ENCODE results near the gene PLCXD1.
"Not testable (repeated sequence)": the region's sequence is repeated elsewhere in the genome, so short reads cannot be mapped to it uniquely, and the experiment has no call there.

The PLCXD1 gene

DNA sequence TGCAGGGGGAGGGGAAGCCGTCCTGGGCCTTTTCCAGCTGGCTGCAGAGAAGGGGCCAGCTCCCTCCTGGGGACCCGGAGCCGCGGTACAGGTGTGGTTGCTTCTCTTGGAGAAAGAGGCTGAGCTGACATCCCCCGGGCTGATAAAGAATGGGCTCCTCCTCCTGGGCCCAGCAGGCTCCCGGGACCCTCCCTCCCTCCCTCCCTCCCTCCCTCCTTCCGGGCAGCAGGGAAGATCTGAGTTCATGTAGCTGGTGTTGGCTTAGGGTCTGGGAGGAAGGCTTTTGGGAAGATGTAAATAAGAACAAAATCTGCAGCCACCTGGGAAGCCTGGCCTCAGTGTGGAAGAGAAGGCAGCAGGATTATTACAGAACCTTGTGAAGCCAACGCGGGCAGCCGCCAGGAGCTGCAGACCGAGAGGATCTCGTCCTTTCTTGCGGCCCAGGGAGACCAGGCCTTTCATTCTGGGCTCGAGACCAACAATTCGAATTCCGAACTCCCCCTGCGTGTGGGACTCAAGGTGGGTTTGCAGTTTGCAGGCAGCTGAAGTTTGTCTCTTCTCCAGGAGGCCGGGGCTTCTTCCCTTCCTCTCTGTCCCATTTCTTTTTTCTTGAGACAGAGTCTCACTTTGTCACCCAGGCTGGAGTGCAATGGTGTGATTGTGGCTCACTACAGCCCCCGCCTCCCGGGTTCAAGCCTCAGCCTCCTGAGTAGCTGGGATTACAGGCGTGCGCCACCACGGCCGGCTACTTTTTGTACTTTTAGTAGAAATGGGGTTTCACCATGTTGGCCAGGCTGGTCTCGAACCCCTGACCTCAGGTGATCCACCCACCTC is at the start of gene PLCXD1:
TSS of gene PLCXD1 (plus strand) at position 216 of the 834 bp plus-strand sequence. CDS start 2,807 bp downstream, outside the sequence.
- DNase-seq (ENCODE audit: low spot score), result peak; percentile 38

GRCh38 chrX:231637-232277 is 49.4 kb upstream of the PLCXD1 start:
- DNase-seq (ENCODE audit: low spot score), result not testable (repeated sequence)

GRCh38 chrX:232278-232655 is 48.9 kb upstream of the PLCXD1 start:
- DNase-seq (ENCODE audit: low spot score), result not testable (repeated sequence)

DNA sequence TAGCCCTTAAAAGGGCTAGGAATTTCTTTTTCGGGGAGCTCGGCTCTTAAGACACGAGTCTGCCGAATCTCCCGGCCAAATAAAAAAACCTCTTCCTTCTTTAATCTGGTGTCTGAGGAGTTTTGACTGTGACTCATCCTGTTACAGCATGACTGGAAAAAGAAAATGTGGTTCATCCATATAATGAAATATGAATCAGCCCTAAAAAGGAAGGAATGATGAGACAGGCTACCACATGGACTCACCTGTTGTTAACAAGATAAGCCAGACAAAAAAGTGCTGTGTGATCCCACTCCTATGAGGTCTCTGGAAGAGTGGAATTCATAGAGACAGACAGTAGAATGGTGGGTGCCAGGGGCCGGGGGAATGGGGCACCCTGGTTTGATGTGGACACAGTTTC is 45.0 kb upstream of the PLCXD1 start:
- not testable (repeated sequence) for DNase-seq (ENCODE audit: low spot score)

GRCh38 chrX:250965-251364 is 30.2 kb upstream of the PLCXD1 start:
- no peak for DNase-seq (ENCODE audit: low spot score)

DNA sequence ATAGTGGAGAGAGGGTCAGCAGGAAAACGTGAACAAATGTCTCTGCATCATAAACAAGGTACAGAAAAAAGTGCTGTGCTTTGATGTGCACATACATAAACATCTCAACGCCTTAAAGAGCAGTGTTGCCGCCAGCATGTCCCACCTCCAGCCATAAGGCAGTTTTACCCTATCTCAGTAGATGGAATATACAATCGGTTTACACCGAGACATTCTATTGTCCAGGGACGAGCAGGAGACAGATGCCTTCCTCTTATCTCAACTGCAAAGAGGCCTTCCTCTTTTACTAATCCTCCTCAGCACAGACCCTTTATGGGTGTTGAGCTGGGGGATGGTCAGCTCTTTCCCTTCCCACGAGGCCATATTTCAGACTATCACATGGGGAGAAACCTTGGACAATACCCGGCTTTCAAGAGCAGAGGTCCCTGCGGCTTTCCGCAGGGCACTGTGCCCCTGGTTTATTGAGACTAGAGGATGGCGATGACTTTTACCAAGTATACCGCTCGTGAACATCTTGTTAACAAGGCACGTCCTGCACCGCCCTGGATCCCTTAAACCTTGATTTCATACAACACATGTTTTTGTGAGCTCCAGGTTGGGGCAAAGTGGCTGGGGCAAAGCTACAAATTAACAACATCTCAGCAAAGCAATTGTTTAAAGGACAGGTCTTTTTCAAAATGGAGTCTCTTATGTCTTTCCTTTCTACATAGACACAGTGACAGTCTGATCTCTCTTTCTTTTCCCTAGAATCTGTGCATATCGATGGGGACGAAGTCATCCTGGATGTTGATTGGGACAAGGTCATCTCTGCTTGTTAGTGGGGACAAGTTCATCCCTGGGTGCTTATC is 29.6 kb upstream of the PLCXD1 start:
- DNase-seq (ENCODE audit: low spot score), result not testable (repeated sequence)

DNA sequence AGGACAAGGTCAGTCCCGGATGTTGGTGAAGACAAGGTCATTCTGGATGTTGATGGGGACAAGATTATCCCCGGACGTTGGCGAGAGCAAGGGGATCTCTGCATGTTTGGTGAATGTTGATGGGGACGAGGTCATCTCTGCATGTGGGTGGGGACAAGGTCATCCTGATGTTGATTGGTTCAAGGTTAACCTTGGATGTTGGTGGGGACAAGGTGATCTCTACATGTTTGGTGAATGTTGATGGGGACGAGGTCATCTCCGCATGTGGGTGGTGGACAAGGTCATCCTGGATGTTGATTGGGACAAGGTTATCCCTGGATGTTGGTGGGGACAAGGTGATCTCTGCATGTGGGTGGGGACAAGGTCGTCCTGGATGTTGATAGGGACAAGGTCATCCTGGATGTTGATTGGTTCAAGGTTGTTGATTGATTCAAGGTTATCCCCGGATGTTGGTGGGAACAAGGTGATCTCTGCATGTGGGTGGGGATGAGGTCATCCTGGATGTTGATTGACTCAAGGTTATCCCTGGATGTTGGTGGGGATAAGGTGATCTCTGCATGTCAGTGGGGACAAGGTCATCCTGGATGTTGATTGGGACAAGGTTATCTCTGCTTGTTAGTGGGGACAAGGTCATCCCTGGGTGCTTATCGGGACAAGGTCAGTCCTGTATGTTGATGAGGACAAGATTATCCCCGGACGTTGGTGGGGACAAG is 28.8 kb upstream of the PLCXD1 start:
- peak; percentile 1 for DNase-seq (ENCODE audit: low spot score)

GRCh38 chrX:252957-253291 is 28.3 kb upstream of the PLCXD1 start:
- no peak for DNase-seq (ENCODE audit: low spot score)

DNA sequence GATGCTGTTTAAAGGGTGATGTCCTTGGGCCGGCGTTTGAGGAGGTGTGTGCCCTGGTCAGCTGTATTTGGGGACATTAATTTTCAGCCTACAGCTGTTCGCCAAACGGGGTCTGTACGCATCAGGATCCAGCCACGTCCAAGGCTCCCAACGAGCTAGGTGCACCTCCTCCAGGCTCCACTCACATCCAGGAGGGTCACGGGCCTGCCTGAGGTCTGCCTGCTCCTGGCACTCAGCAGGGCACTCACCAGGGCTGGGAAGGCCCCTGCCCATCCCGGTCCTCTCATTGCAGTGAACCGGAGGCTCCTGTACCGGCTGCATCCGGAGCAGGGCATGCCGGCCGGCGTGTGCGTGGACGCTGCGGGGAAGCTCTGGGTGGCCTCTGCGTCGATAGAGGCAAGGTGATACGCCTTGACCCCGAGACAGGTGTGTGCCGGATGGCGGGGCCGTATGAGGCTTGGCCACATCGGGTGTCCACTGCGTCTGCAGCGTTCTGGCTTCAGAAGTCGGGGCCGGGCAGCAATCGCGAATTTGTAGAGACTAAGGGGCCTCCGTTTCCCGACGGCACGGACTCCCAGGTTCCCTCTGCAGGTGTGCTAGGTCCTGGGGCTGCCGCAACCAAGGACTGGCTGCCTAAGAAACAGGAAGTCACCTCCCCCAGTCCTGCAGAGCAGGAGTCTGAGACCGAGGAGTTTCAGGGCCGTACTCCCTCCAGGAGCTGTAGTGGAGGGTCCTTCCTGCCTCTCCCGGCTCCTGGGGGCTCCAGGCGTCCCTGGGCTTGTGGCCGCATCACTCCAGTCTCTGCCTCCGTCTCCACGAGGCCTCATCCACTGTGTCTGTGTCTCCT is 27.5 kb upstream of the PLCXD1 start:
- peak; percentile 0 for DNase-seq (ENCODE audit: low spot score)

GRCh38 chrX:254630-255215 is 26.5 kb upstream of the PLCXD1 start:
- DNase-seq (ENCODE audit: low spot score), result no peak

- DNase-seq (ENCODE audit: low spot score), result no peak
Measured at GRCh38 chrX:255923-256331, 25.3 kb upstream of the PLCXD1 start.

DNA sequence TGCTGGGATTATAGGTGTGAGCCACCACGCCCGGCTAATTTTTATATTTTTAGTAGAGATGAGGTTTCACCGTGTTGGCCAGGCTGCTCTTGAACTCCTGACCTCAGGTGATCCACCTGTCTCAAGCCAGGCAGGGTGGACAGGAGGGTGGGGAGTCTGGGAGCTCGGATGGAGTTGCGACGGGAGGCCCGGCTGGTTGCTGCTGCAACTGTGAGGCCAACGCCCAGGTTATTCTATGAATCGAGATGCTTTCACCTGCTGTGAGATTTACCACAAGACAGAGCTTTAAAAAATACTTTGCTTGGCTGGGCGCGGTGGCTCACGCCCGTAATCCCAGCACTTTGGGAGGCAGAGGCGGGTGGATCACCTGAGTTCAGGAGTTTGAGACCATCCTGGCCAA is 24.1 kb upstream of the PLCXD1 start:
- not testable (repeated sequence) for DNase-seq (ENCODE audit: low spot score)

DNA sequence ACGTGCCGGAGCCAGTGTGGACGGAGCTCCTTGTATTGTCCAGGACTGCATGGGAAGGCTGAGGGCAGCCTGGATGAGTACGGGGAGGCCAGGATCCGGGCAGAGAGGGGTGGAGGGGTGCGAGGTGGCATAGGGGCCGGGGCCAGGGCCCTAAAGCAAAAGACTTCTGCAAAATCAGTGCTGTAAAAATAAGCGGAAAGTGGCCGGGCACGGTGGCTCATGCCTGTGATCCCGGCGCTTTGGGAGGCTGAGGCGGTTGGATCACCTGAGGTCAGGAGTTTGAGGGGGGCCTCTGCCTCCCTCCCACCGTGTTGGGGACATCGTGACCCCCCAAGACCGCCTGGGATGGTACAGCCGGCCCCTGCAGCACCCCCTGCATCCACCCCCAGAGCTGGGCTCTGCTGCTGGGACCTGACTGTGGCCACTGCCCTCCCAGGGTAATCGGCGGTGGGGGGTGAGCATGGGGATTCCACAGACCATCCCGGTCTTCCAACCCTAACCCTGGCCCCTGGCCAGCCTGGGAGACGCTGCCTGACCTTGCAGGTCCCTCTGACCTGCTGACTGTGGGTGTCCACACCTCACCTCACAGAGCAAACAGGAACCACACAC is 23.4 kb upstream of the PLCXD1 start:
- no peak for DNase-seq (ENCODE audit: low spot score)

DNA sequence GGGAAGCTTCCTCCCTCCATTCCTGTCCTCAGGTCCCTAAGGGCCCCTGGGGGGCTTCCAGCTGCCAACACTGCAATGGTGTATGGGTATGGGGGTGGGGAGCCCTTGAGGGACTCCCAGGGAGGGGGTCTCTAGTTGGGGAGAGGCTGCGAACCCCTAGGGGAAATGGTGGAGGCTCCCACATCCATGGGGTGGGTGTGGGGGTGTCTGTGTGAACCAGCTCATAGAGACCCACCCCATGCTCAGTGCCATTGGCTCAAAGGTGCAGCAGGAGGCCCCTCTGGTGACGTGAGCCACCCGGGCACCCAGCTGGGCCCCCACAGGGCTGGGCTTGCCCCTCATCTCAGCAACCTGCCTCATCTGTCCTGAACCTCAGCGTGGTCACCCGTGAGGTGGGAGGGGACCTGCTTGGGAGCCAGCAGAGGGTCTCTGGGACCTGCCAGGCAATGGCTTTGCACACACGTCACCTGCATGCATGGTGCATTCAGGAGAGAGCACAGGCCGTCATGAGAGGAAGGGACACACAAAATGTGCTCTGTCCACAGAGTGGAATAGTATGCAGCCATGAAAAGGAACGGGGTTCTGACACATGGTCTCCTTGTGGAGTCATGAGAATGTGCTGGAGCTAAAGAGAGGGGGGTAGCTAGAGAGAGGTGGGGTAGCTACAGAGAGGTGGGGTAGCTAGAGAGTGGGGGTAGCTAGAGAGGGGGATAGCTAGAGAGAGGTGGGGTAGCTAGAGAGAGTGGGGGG is 22.7 kb upstream of the PLCXD1 start:
- DNase-seq (ENCODE audit: low spot score), result no peak

- no peak for DNase-seq (ENCODE audit: low spot score)
Measured at GRCh38 chrX:259692-260355, 21.4 kb upstream of the PLCXD1 start.

DNA sequence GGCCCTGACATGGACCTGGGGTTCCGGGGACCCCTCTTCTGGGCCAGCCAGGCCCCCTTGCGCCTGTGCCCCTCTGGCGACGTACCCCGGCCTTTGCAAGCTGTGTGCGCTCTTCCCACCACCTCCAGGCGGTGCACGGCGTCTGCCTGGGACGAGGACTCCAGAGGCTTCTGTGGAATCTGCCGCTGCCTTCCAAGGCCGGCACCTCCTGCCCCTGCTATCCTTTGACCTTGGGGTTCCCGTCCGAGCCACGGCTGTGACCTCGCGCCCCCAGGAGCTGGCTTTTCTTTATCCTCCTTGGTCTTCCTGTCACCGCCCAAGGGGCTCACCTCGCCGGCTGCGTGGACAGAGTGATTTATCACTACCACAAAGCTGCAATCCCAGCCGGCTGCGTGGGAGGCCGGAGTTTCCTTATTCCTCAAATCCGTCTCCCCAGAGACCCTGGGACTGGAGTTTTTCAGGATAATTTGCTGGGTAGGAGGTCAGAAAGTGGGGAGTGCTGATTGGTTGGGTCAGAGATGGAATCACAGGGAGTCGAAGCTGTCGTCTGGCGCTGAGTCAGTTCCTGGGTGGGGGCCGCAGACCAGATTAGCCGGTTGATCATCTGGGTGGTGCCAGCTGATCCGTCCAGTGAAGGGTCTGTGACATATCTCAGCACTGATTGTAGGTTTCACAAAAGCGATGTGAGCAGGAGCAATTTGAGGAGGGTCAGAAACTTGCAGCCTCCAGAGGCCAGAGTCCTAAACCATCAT is 19.8 kb upstream of the PLCXD1 start:
- DNase-seq (ENCODE audit: low spot score), result no peak

- DNase-seq (ENCODE audit: low spot score), result no peak
Measured at GRCh38 chrX:261919-262352, 19.2 kb upstream of the PLCXD1 start.

- DNase-seq (ENCODE audit: low spot score), result no peak
Measured at GRCh38 chrX:262381-262909, 18.7 kb upstream of the PLCXD1 start.
